ENCODE data around the gene MPO.

DNA sequence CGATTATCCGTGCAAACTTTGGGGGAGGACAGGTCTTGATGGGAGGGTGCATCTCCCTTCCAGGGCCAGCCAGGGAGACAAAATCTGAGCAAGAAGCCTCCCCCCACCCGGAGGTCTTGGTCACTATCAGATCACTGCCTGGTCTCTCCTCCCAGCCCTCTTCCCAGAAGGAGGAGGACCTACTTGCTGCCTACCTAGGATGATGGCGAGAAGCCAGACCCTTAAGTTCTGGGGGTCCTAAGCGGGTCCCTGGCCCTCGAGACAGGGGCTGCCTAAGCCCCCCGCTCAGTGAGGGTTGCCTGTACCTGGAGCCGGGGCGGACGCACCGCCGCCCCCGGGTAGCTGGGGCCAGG lies 43.3 kb upstream of the MPO start:
- TF ChIP-seq, protein P1, sequence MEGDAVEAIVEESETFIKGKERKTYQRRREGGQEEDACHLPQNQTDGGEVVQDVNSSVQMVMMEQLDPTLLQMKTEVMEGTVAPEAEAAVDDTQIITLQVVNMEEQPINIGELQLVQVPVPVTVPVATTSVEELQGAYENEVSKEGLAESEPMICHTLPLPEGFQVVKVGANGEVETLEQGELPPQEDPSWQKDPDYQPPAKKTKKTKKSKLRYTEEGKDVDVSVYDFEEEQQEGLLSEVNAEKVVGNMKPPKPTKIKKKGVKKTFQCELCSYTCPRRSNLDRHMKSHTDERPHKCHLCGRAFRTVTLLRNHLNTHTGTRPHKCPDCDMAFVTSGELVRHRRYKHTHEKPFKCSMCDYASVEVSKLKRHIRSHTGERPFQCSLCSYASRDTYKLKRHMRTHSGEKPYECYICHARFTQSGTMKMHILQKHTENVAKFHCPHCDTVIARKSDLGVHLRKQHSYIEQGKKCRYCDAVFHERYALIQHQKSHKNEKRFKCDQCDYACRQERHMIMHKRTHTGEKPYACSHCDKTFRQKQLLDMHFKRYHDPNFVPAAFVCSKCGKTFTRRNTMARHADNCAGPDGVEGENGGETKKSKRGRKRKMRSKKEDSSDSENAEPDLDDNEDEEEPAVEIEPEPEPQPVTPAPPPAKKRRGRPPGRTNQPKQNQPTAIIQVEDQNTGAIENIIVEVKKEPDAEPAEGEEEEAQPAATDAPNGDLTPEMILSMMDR (IDR thresholded peaks at IDR 0.05), result no peak
- no peak for TF ChIP-seq POLR2A (IDR thresholded peaks at IDR 0.05)

Data from vagina (tissue), 2 donors.